ENCODE results near the gene ANKRD16. TPM values are rescaled to one million over a fixed set of nuclear protein-coding genes. Genes with fewer than 3 reads are reported as not detected.

The ANKRD16 gene
- total and polyA plus RNA-seq, 2 of the 13 experiments (the other 11 are each of a cell fraction or from before 2014, with no cell fraction given): 8.0 to 11.4 TPM

DNA sequence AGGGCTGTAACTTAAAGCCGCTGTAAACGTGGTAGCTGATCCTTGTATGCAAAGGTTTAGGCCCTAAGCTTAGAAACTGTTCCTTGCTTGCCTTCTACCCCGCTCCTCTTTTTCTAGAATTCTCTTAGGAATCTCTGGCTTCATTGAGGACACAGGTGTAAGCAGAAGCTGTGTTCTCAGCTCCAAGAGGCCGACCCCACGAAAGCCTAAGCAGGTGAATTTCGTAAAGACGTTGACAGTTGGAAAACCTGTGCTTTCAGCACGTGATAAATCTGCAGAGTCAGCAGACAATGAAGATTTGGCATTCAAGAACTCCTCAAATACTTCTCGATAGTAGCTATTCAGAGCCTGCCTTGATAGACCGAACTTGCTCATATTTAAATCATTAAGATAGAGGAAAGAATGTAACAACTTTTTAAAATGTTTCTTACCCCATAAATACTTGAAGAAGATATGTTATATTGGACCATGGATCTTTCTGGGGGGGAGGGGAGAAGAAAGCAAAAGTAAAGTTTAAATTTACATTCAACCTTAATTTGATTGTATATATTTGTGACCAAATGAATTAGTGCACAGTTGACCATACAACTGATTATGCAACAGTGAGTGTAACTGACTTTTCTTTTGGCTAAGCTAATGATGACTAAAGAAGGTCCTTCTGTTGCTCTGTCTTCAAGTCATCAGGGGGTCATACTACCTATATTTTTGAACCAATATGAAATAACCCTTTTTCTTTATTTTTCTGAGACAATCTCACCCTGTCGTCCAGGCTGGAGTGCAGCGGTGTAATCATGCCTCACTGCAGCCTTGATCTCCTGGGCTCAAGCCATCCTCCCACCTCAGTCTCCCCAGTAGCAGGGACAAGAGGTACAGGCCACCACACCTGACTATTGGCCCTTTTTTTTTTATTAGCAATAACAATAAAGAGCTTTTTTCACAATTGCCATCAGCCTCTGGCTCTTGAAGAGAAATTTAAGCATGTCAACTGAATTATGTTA lies 75.3 kb downstream of the ANKRD16 start (continued):
- TF ChIP-seq, protein P1, sequence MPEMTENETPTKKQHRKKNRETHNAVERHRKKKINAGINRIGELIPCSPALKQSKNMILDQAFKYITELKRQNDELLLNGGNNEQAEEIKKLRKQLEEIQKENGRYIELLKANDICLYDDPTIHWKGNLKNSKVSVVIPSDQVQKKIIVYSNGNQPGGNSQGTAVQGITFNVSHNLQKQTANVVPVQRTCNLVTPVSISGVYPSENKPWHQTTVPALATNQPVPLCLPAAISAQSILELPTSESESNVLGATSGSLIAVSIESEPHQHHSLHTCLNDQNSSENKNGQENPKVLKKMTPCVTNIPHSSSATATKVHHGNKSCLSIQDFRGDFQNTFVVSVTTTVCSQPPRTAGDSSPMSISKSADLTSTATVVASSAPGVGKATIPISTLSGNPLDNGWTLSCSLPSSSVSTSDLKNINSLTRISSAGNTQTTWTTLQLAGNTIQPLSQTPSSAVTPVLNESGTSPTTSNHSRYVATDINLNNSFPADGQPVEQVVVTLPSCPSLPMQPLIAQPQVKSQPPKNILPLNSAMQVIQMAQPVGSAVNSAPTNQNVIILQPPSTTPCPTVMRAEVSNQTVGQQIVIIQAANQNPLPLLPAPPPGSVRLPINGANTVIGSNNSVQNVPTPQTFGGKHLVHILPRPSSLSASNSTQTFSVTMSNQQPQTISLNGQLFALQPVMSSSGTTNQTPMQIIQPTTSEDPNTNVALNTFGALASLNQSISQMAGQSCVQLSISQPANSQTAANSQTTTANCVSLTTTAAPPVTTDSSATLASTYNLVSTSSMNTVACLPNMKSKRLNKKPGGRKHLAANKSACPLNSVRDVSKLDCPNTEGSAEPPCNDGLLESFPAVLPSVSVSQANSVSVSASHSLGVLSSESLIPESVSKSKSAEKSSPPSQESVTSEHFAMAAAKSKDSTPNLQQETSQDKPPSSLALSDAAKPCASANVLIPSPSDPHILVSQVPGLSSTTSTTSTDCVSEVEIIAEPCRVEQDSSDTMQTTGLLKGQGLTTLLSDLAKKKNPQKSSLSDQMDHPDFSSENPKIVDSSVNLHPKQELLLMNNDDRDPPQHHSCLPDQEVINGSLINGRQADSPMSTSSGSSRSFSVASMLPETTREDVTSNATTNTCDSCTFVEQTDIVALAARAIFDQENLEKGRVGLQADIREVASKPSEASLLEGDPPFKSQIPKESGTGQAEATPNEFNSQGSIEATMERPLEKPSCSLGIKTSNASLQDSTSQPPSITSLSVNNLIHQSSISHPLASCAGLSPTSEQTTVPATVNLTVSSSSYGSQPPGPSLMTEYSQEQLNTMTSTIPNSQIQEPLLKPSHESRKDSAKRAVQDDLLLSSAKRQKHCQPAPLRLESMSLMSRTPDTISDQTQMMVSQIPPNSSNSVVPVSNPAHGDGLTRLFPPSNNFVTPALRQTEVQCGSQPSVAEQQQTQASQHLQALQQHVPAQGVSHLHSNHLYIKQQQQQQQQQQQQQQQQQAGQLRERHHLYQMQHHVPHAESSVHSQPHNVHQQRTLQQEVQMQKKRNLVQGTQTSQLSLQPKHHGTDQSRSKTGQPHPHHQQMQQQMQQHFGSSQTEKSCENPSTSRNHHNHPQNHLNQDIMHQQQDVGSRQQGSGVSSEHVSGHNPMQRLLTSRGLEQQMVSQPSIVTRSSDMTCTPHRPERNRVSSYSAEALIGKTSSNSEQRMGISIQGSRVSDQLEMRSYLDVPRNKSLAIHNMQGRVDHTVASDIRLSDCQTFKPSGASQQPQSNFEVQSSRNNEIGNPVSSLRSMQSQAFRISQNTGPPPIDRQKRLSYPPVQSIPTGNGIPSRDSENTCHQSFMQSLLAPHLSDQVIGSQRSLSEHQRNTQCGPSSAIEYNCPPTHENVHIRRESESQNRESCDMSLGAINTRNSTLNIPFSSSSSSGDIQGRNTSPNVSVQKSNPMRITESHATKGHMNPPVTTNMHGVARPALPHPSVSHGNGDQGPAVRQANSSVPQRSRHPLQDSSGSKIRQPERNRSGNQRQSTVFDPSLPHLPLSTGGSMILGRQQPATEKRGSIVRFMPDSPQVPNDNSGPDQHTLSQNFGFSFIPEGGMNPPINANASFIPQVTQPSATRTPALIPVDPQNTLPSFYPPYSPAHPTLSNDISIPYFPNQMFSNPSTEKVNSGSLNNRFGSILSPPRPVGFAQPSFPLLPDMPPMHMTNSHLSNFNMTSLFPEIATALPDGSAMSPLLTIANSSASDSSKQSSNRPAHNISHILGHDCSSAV (CRISPR knock-in tag; IDR thresholded peaks at IDR 0.05; ENCODE audit: borderline replicate concordance): 0 out of 2 replicates have a peak, but pooled peaks have one; percentile 36
- TF ChIP-seq ZNF362 (CRISPR knock-in tag; IDR thresholded peaks at IDR 0.05; ENCODE audit: borderline replicate concordance) (no peak), MIER3 (CRISPR knock-in tag; IDR thresholded peaks at IDR 0.05; ENCODE audit: borderline replicate concordance) (peak; percentile 8; the same call in 1 of the 2 replicates), CSRNP1 (CRISPR knock-in tag; IDR thresholded peaks at IDR 0.05) (0 out of 2 replicates have a peak, but pooled peaks have one; percentile 4), ARHGAP35 (CRISPR knock-in tag; IDR thresholded peaks at IDR 0.05; ENCODE audit: borderline replicate concordance) (no peak), ZNF234 (CRISPR knock-in tag; conservative IDR thresholded peaks at IDR 0.05) (no peak), ZNF782 (CRISPR knock-in tag; IDR thresholded peaks at IDR 0.05; ENCODE audit: borderline replicate concordance) (0 out of 2 replicates have a peak, but pooled peaks have one; percentile 8), ZNF816 (CRISPR knock-in tag; IDR thresholded peaks at IDR 0.05; ENCODE audit: borderline replicate concordance) (peak; percentile 89; the same call in 1 of the 2 replicates), GTF3A (CRISPR knock-in tag; conservative IDR thresholded peaks at IDR 0.05) (no peak), MAFK (conservative IDR thresholded peaks at IDR 0.05 in 1 of 2, IDR thresholded peaks at IDR 0.05 in 1 of 2; ENCODE audit: low read length in 2 of 2) (peak; percentile 99), KLF11 (CRISPR knock-in tag; IDR thresholded peaks at IDR 0.05) (peak; percentile 15; the same call in 1 of the 2 replicates), GATAD1 (CRISPR knock-in tag; IDR thresholded peaks at IDR 0.05) (no peak; the same call in 1 of the 2 replicates), ZBTB20 (CRISPR knock-in tag; IDR thresholded peaks at IDR 0.05; ENCODE audit: borderline replicate concordance, low read depth) (peak; percentile 3; the same call in 1 of the 2 replicates), NR2C2 (CRISPR knock-in tag; IDR thresholded peaks at IDR 0.05; ENCODE audit: borderline replicate concordance) (0 out of 2 replicates have a peak, but pooled peaks have one; percentile 4), MYC (CRISPR knock-in tag; IDR thresholded peaks at IDR 0.05; ENCODE audit: borderline replicate concordance) (no peak), ZNF136 (CRISPR knock-in tag; IDR thresholded peaks at IDR 0.05; ENCODE audit: low read depth) (no peak)
